ENCODE results near the gene TRPC4AP. TPM values are rescaled to one million over a fixed set of nuclear protein-coding genes. Genes with fewer than 3 reads are reported as not detected.
A peak's percentile ranks its signal among the peaks of the same experiment; 100 is the strongest.

TRPC4AP gene
- total RNA-seq, 2 experiments from 2014 or later, result 59.9 to 60.6 TPM

- POLR2A ChIA-PET, result no interaction called here
- no peaks in the 10 kb centered on the region for H3K27me3 Mint-ChIP-seq
- H3K4me3 Mint-ChIP-seq, result no peak overlapping the region
- no peaks in the 10 kb centered on the region for H3K9me3 Mint-ChIP-seq
- DNase-seq (no peak), ATAC-seq (ENCODE audit: low read depth) (no peak)
- H3K36me3 Mint-ChIP-seq, result peaks cover 27% of the 10 kb centered on the region
- H3K27ac Mint-ChIP-seq, result no peak overlapping the region
- peaks cover 9% of the 10 kb centered on the region for H3K4me1 Mint-ChIP-seq
These were observed 78.9 kb downstream of the TRPC4AP start for GRCh38 chr20:35013421-35014411.

DNA sequence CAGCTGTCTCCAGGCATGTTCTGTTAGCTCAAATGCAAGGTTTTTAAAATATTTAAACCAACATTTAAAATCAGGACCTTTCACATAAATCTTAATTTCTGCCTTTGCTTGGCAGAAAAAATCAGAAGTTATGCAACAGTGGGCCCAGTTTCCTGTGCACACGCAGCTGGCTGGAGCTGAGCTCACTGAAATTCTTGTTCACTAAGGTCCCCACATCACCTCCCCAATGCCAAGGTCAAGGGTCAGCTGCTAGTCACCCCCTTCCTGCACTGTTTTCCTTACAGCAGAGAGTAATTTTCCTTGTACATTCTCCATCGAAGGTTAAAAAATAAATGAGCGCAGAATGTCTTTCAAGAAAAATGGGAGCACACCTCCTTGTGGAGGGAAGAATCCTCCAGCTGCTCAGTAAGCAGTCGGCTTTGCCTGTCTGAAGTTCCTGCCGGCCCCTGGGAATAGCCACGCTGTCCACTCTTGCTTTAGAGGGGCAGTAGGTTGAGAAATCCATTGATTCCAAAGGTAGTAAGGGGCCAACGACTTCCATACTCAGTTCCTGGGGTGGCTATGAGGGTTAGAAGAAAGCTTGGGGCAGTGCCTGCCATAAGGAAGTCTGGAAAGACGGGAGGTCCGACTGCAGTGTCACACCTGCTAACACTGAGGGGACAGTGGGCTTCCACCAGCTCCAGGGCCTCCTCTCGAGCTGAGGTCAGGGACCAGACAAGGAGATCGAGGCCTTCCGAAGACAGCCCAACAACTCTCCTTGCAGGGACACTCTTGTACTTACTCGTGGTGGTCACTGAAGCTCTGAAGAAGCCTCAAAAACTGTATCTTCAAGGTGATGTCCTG is 80.2 kb downstream of the TRPC4AP start:
- H3K27me3 Mint-ChIP-seq, result no peaks in the 10 kb centered on the region
- H3K4me1 Mint-ChIP-seq, result peaks cover 9% of the 10 kb centered on the region
- POLR2A ChIA-PET, result no interaction called here
- no peaks in the 10 kb centered on the region for H3K9me3 Mint-ChIP-seq
- no peak overlapping the region for H3K4me3 Mint-ChIP-seq
- ATAC-seq (ENCODE audit: low read depth) (no peak), DNase-seq (peak; percentile 6)
- no peak overlapping the region for H3K27ac Mint-ChIP-seq
- H3K36me3 Mint-ChIP-seq, result peaks cover 27% of the 10 kb centered on the region

GRCh38 chr20:35011589-35012226 is 80.9 kb downstream of the TRPC4AP start:
- Mint-ChIP-seq H3K27ac (no peak overlapping the region), H3K9me3 (no peaks in the 10 kb centered on the region), H3K36me3 (peaks cover 25% of the 10 kb centered on the region), H3K4me3 (no peak overlapping the region), H3K4me1 (peaks cover 8% of the 10 kb centered on the region), H3K27me3 (no peaks in the 10 kb centered on the region)
- peak; percentile 11 for DNase-seq
- POLR2A ChIA-PET, result no interaction called here
- ATAC-seq (ENCODE audit: low read depth), result no peak

- Mint-ChIP-seq H3K9me3 (no peaks in the 10 kb centered on the region), H3K36me3 (peaks cover 23% of the 10 kb centered on the region), H3K4me3 (no peak overlapping the region), H3K4me1 (peaks cover 8% of the 10 kb centered on the region), H3K27me3 (no peaks in the 10 kb centered on the region), H3K27ac (peak overlapping the region; percentile 37)
- ATAC-seq (ENCODE audit: low read depth) (no peak), DNase-seq (peak; percentile 17)
- POLR2A ChIA-PET, result no interaction called here
These were observed 82.0 kb downstream of the TRPC4AP start for GRCh38 chr20:35010405-35011192.

- H3K27ac Mint-ChIP-seq, result peak overlapping the region; percentile 20
- no peaks in the 10 kb centered on the region for H3K9me3 Mint-ChIP-seq
- peaks cover 8% of the 10 kb centered on the region for H3K4me1 Mint-ChIP-seq
- H3K4me3 Mint-ChIP-seq, result no peak overlapping the region
- ATAC-seq (ENCODE audit: low read depth) (no peak), DNase-seq (peak; percentile 20)
- POLR2A ChIA-PET, result no interaction called here
- H3K36me3 Mint-ChIP-seq, result peaks cover 17% of the 10 kb centered on the region
- H3K27me3 Mint-ChIP-seq, result no peaks in the 10 kb centered on the region
These were observed 82.8 kb downstream of the TRPC4AP start for GRCh38 chr20:35009665-35010328.

DNA sequence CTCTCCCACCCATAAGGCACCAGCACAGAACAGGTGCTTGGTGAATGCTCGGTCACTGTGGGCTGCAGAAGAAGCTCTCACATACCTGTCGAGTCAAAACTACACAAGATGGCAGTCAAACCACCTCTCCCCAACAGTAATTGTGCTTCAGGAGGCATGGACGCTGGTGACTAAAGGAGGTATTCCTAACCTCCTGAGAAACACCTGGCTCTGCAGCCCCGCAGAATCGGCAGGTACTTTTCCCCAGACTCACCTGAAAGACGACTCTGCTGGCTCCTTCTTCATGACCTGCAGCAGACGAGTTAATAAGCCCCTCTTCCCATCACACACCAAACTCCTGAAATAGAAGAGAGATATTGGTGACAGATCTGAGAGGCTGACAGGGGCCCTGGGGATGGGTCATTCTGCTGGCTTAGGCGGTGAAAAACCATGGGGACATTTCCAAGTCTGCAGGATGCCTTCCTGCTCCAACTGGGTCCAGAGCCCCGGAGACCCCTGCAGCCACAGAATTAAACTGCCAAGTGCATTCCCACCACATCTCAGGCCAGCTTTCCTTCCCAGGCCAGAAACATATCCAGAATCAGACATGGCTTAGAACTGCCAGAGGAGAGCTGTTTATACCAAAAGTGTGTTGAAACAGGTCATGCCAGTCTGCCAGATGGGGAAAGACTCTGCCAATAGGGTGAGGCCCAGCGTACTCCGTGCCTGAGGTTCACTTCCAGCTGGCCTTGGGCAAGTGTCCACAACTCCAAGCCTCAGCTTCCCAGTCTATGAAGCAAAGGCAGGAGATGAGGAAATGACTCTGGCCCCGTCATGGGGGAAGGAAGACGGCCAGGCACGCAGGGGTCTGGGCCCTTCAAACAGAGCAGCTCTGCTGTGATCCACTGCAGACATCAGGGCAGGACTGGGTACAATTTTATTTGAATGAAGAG is 83.9 kb downstream of the TRPC4AP start:
- ATAC-seq (ENCODE audit: low read depth) (no peak), DNase-seq (peak; percentile 15)
- H3K9me3 Mint-ChIP-seq, result no peaks in the 10 kb centered on the region
- H3K36me3 Mint-ChIP-seq, result peaks cover 16% of the 10 kb centered on the region
- POLR2A ChIA-PET, result interaction anchor here (0.6 kb wide), 1 partner anchor 187 kb away, joined by 3 read pairs; no protein-coding TSS in a partner anchor
- H3K4me1 Mint-ChIP-seq, result peaks cover 8% of the 10 kb centered on the region
- H3K27ac Mint-ChIP-seq, result no peak overlapping the region
- no peaks in the 10 kb centered on the region for H3K27me3 Mint-ChIP-seq
- no peak overlapping the region for H3K4me3 Mint-ChIP-seq

DNA sequence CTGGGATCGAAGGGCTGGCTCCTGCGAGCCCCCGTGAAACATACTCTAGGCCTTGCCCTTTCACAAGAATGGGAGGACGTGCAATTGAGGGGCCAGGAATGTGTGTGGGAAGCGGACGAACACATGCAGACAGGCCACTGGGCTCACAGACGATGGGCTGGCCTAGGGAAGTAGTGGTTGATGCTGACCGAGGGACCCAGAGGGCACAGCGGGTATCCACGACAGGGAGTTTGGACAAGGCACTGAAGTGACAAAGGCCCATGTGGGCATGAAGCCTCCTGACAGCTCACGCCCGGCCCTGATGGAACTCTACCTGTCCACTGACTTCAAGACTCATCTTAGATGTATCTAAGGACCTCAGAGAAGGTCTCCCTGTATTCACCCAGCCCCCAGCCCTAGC is 84.7 kb downstream of the TRPC4AP start:
- POLR2A ChIA-PET, result no interaction called here

DNA sequence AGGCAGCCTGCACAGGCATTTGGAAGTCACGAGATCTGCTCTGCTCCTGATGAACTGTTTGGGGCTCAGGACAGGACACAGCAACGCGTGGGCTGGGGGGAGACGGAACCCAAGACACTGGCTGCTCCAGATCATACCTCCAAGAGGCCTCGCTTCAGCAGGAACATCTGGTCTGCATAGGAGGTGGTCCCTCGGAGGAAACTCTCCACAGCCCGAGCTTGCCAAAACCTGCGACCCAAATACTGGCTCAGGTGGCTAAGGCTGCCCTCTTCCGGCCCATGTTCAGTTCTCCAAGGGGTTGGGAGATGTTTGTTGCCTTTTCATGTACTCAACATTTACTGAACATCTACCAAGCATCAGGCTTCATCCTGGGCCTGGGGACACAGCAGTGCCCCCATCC is 85.2 kb downstream of the TRPC4AP start:
- peaks cover 8% of the 10 kb centered on the region for H3K4me1 Mint-ChIP-seq
- H3K36me3 Mint-ChIP-seq, result peaks cover 15% of the 10 kb centered on the region
- no peak overlapping the region for H3K4me3 Mint-ChIP-seq
- no peaks in the 10 kb centered on the region for H3K9me3 Mint-ChIP-seq
- no peak overlapping the region for H3K27ac Mint-ChIP-seq
- no peak for ATAC-seq (ENCODE audit: low read depth)
- POLR2A ChIA-PET, result no interaction called here
- DNase-seq, result peak; percentile 5
- no peaks in the 10 kb centered on the region for H3K27me3 Mint-ChIP-seq

More for the DNA sequence above, 84.7 kb downstream of the TRPC4AP start:
- DNase-seq, result peak; percentile 18
- ATAC-seq (ENCODE audit: low read depth), result no peak
- no peaks in the 10 kb centered on the region for H3K9me3 Mint-ChIP-seq
- no peak overlapping the region for H3K27ac Mint-ChIP-seq
- peaks cover 15% of the 10 kb centered on the region for H3K36me3 Mint-ChIP-seq
- no peak overlapping the region for H3K4me3 Mint-ChIP-seq
- no peaks in the 10 kb centered on the region for H3K27me3 Mint-ChIP-seq
- H3K4me1 Mint-ChIP-seq, result peaks cover 8% of the 10 kb centered on the region

DNA sequence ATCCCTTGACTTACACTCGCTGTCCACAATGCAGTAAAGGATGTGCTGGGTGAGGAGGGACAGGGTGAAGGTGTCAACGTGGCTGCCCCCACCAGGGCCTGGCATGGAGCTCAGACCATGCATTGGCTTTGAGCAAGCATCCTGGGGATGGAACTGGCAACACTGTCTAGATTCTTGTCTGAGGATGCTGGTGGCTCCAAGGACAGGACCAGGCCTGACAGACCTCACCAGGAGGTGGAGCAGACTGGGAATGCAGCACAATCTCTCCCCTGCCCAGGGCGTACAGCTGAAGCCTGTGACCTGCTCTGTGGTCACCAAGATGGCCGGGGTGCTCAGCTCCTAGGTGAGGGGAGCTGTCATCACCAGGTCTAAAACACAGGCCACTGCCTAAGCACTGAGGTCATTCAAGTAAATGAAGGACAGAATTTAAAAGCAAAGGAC is 86.1 kb downstream of the TRPC4AP start:
- Mint-ChIP-seq H3K4me3 (no peak overlapping the region), H3K9me3 (no peaks in the 10 kb centered on the region), H3K4me1 (peaks cover 6% of the 10 kb centered on the region), H3K27ac (no peak overlapping the region), H3K36me3 (peaks cover 12% of the 10 kb centered on the region), H3K27me3 (no peaks in the 10 kb centered on the region)
- ATAC-seq (ENCODE audit: low read depth) (no peak), DNase-seq (peak; percentile 16)
- POLR2A ChIA-PET, result no interaction called here

GRCh38 chr20:35006009-35006408 is 86.6 kb downstream of the TRPC4AP start:
- no peak for ATAC-seq (ENCODE audit: low read depth)
- Mint-ChIP-seq H3K36me3 (peaks cover 11% of the 10 kb centered on the region), H3K4me1 (peaks cover 6% of the 10 kb centered on the region), H3K9me3 (no peaks in the 10 kb centered on the region), H3K27ac (no peak overlapping the region), H3K27me3 (no peaks in the 10 kb centered on the region), H3K4me3 (no peak overlapping the region)
- DNase-seq, result peak; percentile 20
- POLR2A ChIA-PET, result no interaction called here

GRCh38 chr20:35005463-35005961 is 87.1 kb downstream of the TRPC4AP start:
- no peak overlapping the region for H3K4me3 Mint-ChIP-seq
- POLR2A ChIA-PET, result no interaction called here
- no peak overlapping the region for H3K27ac Mint-ChIP-seq
- DNase-seq (peak; percentile 15), ATAC-seq (ENCODE audit: low read depth) (no peak)
- no peaks in the 10 kb centered on the region for H3K9me3 Mint-ChIP-seq
- H3K36me3 Mint-ChIP-seq, result peaks cover 11% of the 10 kb centered on the region
- no peaks in the 10 kb centered on the region for H3K27me3 Mint-ChIP-seq
- H3K4me1 Mint-ChIP-seq, result peaks cover 5% of the 10 kb centered on the region
